ENCODE measurements around the gene OBSCN. TPM values are rescaled to one million over a fixed set of nuclear protein-coding genes. Genes with fewer than 3 reads are reported as not detected.

OBSCN gene
- total and polyA plus RNA-seq, 5 donors from 2014 or later = 0.13 to 57.1 (median 1.1) TPM

GRCh38 chr1:228162286-228163006 is 45.4 kb upstream of the OBSCN start:
- Histone ChIP-seq H3K4me3 (ENCODE audit: low read depth, low read length) (no peak overlapping the region), H3K36me3 (ENCODE audit: control insufficient read depth, insufficient read depth, low read length) (no peaks in the 10 kb centered on the region), H3K27me3 (ENCODE audit: control insufficient read depth, insufficient read depth, low read length) (no peaks in the 10 kb centered on the region), H3K27ac (ENCODE audit: insufficient read depth, low read length, poor library complexity, severe bottlenecking) (peak overlapping the region; percentile 23), H3K9me3 (ENCODE audit: control insufficient read depth in 2 of 2, low read length in 2 of 2) (no peaks in the 10 kb centered on the region), H3K4me1 (ENCODE audit: control insufficient read depth, insufficient read depth, low read length, poor library complexity, severe bottlenecking) (peaks cover 26% of the 10 kb centered on the region)
- DNase-seq = peak in 1 of 3 donors; percentile 44
- Mint-ChIP-seq H3K4me1 (peaks cover 0 to 43% (median 16%) of the 10 kb centered on the region in 4 donors), H3K4me3 (peak overlapping the region in 2 of 4 donors; percentile 32 to 64), H3K9me3 (no peaks in the 10 kb centered on the region), H3K27me3 (peaks cover 5% of the 10 kb centered on the region), H3K36me3 (no peaks in the 10 kb centered on the region), H3K27ac (peak overlapping the region; percentile 38 to 79 (median 52))
- no peak for ATAC-seq (ENCODE audit: low read depth in 2 of 2)

- no peak overlapping the region for H3K4me3 Mint-ChIP-seq
These were observed 44.7 kb upstream of the OBSCN start for GRCh38 chr1:228163007-228163753.

GRCh38 chr1:228163776-228164519 is 43.9 kb upstream of the OBSCN start:
- peak overlapping the region in 3 of 4 donors; percentile 69 to 93 (median 74) for H3K4me3 Mint-ChIP-seq
- ATAC-seq (ENCODE audit: low read depth in 2 of 2) (no peak), DNase-seq (no peak)

More at GRCh38 chr1:228163007-228163753, 44.7 kb upstream of the OBSCN start:
- H3K36me3 Mint-ChIP-seq = no peaks in the 10 kb centered on the region
- H3K9me3 Mint-ChIP-seq = no peaks in the 10 kb centered on the region
- H3K4me3 ChIP-seq (ENCODE audit: low read depth, low read length) = no peak overlapping the region
- peaks cover 26% of the 10 kb centered on the region for H3K4me1 ChIP-seq (ENCODE audit: control insufficient read depth, insufficient read depth, low read length, poor library complexity, severe bottlenecking)
- H3K27ac Mint-ChIP-seq = peak overlapping the region; percentile 52 to 98 (median 79)
- no peaks in the 10 kb centered on the region for H3K36me3 ChIP-seq (ENCODE audit: control insufficient read depth, insufficient read depth, low read length)
- H3K4me1 Mint-ChIP-seq = peaks cover 0 to 49% (median 21%) of the 10 kb centered on the region in 4 donors
- ATAC-seq (ENCODE audit: low read depth in 2 of 2) (no peak), DNase-seq (no peak)
- peaks cover 5% of the 10 kb centered on the region for H3K27me3 Mint-ChIP-seq
- H3K27me3 ChIP-seq (ENCODE audit: control insufficient read depth, insufficient read depth, low read length) = no peaks in the 10 kb centered on the region
- peak overlapping the region; percentile 23 for H3K27ac ChIP-seq (ENCODE audit: insufficient read depth, low read length, poor library complexity, severe bottlenecking)
- no peaks in the 10 kb centered on the region for H3K9me3 ChIP-seq (ENCODE audit: control insufficient read depth in 2 of 2, low read length in 2 of 2)

GRCh38 chr1:228164561-228165371 is 43.1 kb upstream of the OBSCN start:
- peaks cover 6% of the 10 kb centered on the region for H3K36me3 Mint-ChIP-seq
- peaks cover 5% of the 10 kb centered on the region for H3K36me3 ChIP-seq (ENCODE audit: control insufficient read depth, insufficient read depth, low read length)
- H3K9me3 Mint-ChIP-seq = no peaks in the 10 kb centered on the region
- peak overlapping the region; percentile 85 for H3K4me3 ChIP-seq (ENCODE audit: low read depth, low read length)
- H3K27me3 ChIP-seq (ENCODE audit: control insufficient read depth, insufficient read depth, low read length) = no peaks in the 10 kb centered on the region
- ATAC-seq (ENCODE audit: low read depth in 2 of 2) = no peak
- no peak for DNase-seq
- peak overlapping the region; percentile 98 for H3K27ac ChIP-seq (ENCODE audit: insufficient read depth, low read length, poor library complexity, severe bottlenecking)
- H3K4me1 Mint-ChIP-seq = peaks cover 0 to 60% (median 27%) of the 10 kb centered on the region in 4 donors
- H3K9me3 ChIP-seq (ENCODE audit: control insufficient read depth in 2 of 2, low read length in 2 of 2) = no peaks in the 10 kb centered on the region
- peaks cover 5% of the 10 kb centered on the region for H3K27me3 Mint-ChIP-seq
- H3K27ac Mint-ChIP-seq = peak overlapping the region; percentile 96 to 98 (median 97)
- peaks cover 26% of the 10 kb centered on the region for H3K4me1 ChIP-seq (ENCODE audit: control insufficient read depth, insufficient read depth, low read length, poor library complexity, severe bottlenecking)
- H3K4me3 Mint-ChIP-seq = peak overlapping the region; percentile 91 to 95 (median 93)

More at GRCh38 chr1:228163776-228164519, 43.9 kb upstream of the OBSCN start:
- Histone ChIP-seq H3K4me1 (ENCODE audit: control insufficient read depth, insufficient read depth, low read length, poor library complexity, severe bottlenecking) (peaks cover 26% of the 10 kb centered on the region), H3K9me3 (ENCODE audit: control insufficient read depth in 2 of 2, low read length in 2 of 2) (no peaks in the 10 kb centered on the region), H3K4me3 (ENCODE audit: low read depth, low read length) (no peak overlapping the region), H3K27me3 (ENCODE audit: control insufficient read depth, insufficient read depth, low read length) (no peaks in the 10 kb centered on the region), H3K27ac (ENCODE audit: insufficient read depth, low read length, poor library complexity, severe bottlenecking) (peak overlapping the region; percentile 98), H3K36me3 (ENCODE audit: control insufficient read depth, insufficient read depth, low read length) (peaks cover 5% of the 10 kb centered on the region)
- Mint-ChIP-seq H3K9me3 (no peaks in the 10 kb centered on the region), H3K4me1 (peaks cover 0 to 53% (median 24%) of the 10 kb centered on the region in 4 donors), H3K36me3 (no peaks in the 10 kb centered on the region), H3K27ac (peak overlapping the region; percentile 74 to 98 (median 97)), H3K27me3 (peaks cover 5% of the 10 kb centered on the region)

GRCh38 chr1:228165372-228166169 is 42.3 kb upstream of the OBSCN start, which contains the start of gene IBA57:
Gene IBA57 (plus strand): TSS chr1:228165804. CDS start chr1:228165817, 13 bp downstream.
- Mint-ChIP-seq H3K9me3 (no peaks in the 10 kb centered on the region), H3K27ac (peak within 1 kb of the TSS; percentile 97 to 98 (median 97)), H3K36me3 (peaks cover 6% of the 10 kb centered on the region), H3K4me3 (peak within 1 kb of the TSS; percentile 91 to 95 (median 93)), H3K27me3 (peaks cover 5% of the 10 kb centered on the region), H3K4me1 (peaks cover 0 to 60% (median 27%) of the 10 kb centered on the region in 4 donors)
- Histone ChIP-seq H3K4me3 (ENCODE audit: low read depth, low read length) (peak within 1 kb of the TSS; percentile 85), H3K27ac (ENCODE audit: insufficient read depth, low read length, poor library complexity, severe bottlenecking) (peak within 1 kb of the TSS; percentile 98), H3K36me3 (ENCODE audit: control insufficient read depth, insufficient read depth, low read length) (peaks cover 5% of the 10 kb centered on the region), H3K27me3 (ENCODE audit: control insufficient read depth, insufficient read depth, low read length) (no peaks in the 10 kb centered on the region), H3K4me1 (ENCODE audit: control insufficient read depth, insufficient read depth, low read length, poor library complexity, severe bottlenecking) (peaks cover 26% of the 10 kb centered on the region), H3K9me3 (ENCODE audit: control insufficient read depth in 2 of 2, low read length in 2 of 2) (no peaks in the 10 kb centered on the region)
- DNase-seq (peak; percentile 99 to 100 (median 100)), ATAC-seq (ENCODE audit: low read depth in 2 of 2) (peak; percentile 84)

- Mint-ChIP-seq H3K27ac (peak overlapping the region; percentile 97 to 98 (median 97)), H3K36me3 (peaks cover 6% of the 10 kb centered on the region), H3K27me3 (peaks cover 5% of the 10 kb centered on the region), H3K4me3 (peak overlapping the region; percentile 87 to 93 (median 92)), H3K4me1 (peaks cover 0 to 58% (median 27%) of the 10 kb centered on the region in 4 donors), H3K9me3 (no peaks in the 10 kb centered on the region)
- peak overlapping the region; percentile 98 for H3K27ac ChIP-seq (ENCODE audit: insufficient read depth, low read length, poor library complexity, severe bottlenecking)
- peaks cover 26% of the 10 kb centered on the region for H3K4me1 ChIP-seq (ENCODE audit: control insufficient read depth, insufficient read depth, low read length, poor library complexity, severe bottlenecking)
- no peaks in the 10 kb centered on the region for H3K9me3 ChIP-seq (ENCODE audit: control insufficient read depth in 2 of 2, low read length in 2 of 2)
- H3K4me3 ChIP-seq (ENCODE audit: low read depth, low read length) = peak overlapping the region; percentile 67
- H3K27me3 ChIP-seq (ENCODE audit: control insufficient read depth, insufficient read depth, low read length) = no peaks in the 10 kb centered on the region
- DNase-seq (peak in 2 of 3 donors; percentile 42 to 69), ATAC-seq (ENCODE audit: low read depth in 2 of 2) (peak in 1 of 2 donors; percentile 0)
- peaks cover 5% of the 10 kb centered on the region for H3K36me3 ChIP-seq (ENCODE audit: control insufficient read depth, insufficient read depth, low read length)
These were observed 41.5 kb upstream of the OBSCN start for GRCh38 chr1:228166170-228166936.

Data from CD4-positive, CD25-positive, alpha-beta regulatory T cell (primary cell).